ENCODE measurements around the gene ZRANB1. TPM values are rescaled to one million over a fixed set of nuclear protein-coding genes. Genes with fewer than 3 reads are reported as not detected.

Gene ZRANB1
- total and polyA plus RNA-seq, 10 of the 15 experiments (the other 5 are each of a cell fraction or from before 2014, with no cell fraction given), result 1.7 to 11.8 (median 6.2) TPM

DNA sequence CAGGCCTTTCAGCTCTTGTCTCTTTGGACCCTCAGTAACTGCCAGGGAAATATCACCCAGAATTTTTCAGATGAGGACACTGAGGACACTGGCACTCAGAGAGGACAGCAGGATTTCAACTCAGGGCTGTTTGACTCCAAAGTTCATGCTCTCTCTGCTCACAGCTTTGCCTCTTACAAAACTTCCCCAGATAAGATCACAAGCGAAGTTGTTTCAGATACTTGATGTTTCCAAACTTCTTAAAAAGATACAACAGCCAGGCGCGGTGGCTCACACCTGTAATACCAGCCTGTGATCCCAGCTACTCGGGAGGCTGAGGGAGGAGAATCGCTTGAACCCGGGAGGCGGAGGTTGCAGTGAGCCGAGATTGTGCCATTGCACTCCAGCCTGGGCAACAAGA is 32.4 kb upstream of the ZRANB1 start (continued):
- TF ChIP-seq, protein P1, sequence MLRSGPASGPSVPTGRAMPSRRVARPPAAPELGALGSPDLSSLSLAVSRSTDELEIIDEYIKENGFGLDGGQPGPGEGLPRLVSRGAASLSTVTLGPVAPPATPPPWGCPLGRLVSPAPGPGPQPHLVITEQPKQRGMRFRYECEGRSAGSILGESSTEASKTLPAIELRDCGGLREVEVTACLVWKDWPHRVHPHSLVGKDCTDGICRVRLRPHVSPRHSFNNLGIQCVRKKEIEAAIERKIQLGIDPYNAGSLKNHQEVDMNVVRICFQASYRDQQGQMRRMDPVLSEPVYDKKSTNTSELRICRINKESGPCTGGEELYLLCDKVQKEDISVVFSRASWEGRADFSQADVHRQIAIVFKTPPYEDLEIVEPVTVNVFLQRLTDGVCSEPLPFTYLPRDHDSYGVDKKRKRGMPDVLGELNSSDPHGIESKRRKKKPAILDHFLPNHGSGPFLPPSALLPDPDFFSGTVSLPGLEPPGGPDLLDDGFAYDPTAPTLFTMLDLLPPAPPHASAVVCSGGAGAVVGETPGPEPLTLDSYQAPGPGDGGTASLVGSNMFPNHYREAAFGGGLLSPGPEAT (IDR thresholded peaks at IDR 0.05; ENCODE audit: low read depth), result no peak
- TF ChIP-seq, protein P2, sequence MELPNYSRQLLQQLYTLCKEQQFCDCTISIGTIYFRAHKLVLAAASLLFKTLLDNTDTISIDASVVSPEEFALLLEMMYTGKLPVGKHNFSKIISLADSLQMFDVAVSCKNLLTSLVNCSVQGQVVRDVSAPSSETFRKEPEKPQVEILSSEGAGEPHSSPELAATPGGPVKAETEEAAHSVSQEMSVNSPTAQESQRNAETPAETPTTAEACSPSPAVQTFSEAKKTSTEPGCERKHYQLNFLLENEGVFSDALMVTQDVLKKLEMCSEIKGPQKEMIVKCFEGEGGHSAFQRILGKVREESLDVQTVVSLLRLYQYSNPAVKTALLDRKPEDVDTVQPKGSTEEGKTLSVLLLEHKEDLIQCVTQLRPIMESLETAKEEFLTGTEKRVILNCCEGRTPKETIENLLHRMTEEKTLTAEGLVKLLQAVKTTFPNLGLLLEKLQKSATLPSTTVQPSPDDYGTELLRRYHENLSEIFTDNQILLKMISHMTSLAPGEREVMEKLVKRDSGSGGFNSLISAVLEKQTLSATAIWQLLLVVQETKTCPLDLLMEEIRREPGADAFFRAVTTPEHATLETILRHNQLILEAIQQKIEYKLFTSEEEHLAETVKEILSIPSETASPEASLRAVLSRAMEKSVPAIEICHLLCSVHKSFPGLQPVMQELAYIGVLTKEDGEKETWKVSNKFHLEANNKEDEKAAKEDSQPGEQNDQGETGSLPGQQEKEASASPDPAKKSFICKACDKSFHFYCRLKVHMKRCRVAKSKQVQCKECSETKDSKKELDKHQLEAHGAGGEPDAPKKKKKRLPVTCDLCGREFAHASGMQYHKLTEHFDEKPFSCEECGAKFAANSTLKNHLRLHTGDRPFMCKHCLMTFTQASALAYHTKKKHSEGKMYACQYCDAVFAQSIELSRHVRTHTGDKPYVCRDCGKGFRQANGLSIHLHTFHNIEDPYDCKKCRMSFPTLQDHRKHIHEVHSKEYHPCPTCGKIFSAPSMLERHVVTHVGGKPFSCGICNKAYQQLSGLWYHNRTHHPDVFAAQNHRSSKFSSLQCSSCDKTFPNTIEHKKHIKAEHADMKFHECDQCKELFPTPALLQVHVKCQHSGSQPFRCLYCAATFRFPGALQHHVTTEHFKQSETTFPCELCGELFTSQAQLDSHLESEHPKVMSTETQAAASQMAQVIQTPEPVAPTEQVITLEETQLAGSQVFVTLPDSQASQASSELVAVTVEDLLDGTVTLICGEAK (IDR thresholded peaks at IDR 0.05; ENCODE audit: borderline replicate concordance), result no peak
- TF ChIP-seq CBX5 (IDR thresholded peaks at IDR 0.05; ENCODE audit: low read depth), result no peak
- TF ChIP-seq SMAD1 (IDR thresholded peaks at IDR 0.05; ENCODE audit: low read depth, partially characterized antibody), result no peak
- TF ChIP-seq, protein P3, sequence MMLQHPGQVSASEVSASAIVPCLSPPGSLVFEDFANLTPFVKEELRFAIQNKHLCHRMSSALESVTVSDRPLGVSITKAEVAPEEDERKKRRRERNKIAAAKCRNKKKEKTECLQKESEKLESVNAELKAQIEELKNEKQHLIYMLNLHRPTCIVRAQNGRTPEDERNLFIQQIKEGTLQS (IDR thresholded peaks at IDR 0.05; ENCODE audit: borderline replicate concordance, extremely low read depth, low read depth, low read length), result no peak
- TF ChIP-seq, protein P4, sequence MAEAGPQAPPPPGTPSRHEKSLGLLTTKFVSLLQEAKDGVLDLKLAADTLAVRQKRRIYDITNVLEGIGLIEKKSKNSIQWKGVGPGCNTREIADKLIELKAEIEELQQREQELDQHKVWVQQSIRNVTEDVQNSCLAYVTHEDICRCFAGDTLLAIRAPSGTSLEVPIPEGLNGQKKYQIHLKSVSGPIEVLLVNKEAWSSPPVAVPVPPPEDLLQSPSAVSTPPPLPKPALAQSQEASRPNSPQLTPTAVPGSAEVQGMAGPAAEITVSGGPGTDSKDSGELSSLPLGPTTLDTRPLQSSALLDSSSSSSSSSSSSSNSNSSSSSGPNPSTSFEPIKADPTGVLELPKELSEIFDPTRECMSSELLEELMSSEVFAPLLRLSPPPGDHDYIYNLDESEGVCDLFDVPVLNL (IDR thresholded peaks at IDR 0.05; ENCODE audit: low read depth, low read length), result no peak
- TF ChIP-seq, protein P5, sequence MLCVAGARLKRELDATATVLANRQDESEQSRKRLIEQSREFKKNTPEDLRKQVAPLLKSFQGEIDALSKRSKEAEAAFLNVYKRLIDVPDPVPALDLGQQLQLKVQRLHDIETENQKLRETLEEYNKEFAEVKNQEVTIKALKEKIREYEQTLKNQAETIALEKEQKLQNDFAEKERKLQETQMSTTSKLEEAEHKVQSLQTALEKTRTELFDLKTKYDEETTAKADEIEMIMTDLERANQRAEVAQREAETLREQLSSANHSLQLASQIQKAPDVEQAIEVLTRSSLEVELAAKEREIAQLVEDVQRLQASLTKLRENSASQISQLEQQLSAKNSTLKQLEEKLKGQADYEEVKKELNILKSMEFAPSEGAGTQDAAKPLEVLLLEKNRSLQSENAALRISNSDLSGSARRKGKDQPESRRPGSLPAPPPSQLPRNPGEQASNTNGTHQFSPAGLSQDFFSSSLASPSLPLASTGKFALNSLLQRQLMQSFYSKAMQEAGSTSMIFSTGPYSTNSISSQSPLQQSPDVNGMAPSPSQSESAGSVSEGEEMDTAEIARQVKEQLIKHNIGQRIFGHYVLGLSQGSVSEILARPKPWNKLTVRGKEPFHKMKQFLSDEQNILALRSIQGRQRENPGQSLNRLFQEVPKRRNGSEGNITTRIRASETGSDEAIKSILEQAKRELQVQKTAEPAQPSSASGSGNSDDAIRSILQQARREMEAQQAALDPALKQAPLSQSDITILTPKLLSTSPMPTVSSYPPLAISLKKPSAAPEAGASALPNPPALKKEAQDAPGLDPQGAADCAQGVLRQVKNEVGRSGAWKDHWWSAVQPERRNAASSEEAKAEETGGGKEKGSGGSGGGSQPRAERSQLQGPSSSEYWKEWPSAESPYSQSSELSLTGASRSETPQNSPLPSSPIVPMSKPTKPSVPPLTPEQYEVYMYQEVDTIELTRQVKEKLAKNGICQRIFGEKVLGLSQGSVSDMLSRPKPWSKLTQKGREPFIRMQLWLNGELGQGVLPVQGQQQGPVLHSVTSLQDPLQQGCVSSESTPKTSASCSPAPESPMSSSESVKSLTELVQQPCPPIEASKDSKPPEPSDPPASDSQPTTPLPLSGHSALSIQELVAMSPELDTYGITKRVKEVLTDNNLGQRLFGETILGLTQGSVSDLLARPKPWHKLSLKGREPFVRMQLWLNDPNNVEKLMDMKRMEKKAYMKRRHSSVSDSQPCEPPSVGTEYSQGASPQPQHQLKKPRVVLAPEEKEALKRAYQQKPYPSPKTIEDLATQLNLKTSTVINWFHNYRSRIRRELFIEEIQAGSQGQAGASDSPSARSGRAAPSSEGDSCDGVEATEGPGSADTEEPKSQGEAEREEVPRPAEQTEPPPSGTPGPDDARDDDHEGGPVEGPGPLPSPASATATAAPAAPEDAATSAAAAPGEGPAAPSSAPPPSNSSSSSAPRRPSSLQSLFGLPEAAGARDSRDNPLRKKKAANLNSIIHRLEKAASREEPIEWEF (IDR thresholded peaks at IDR 0.05; ENCODE audit: insufficient replicate concordance, low read depth, low read length), result no peak
